K562 (cell line): ENCODE data around the gene ZNF521. TPM values are rescaled to one million over a fixed set of nuclear protein-coding genes. Genes with fewer than 3 reads are reported as not detected.

Source experiments
- ATAC-seq: fragments of 200-7000 bp; cut with Tn5 transposase; 3 replicates; pipeline ENCODE4 v1.9.1; 2020; ENCODE audit warnings: moderate library complexity
- Bru-seq: library from RNA; stranded (reverse); fragments of 400-500 nt; gene quantifications from one replicate; lab custom pipeline; 2021; lab: Mats Ljungman, UMichigan
- BruChase-seq, 2 experiments: library from RNA; stranded (reverse); fragments of 400-500 nt; gene quantifications; one replicate each; lab custom pipeline; 2021; lab: Mats Ljungman, UMichigan
- BruUV-seq: library from RNA; stranded (reverse); fragments of 400-500 nt; replicated peaks from 2 replicates; lab custom pipeline; 2021; lab: Mats Ljungman, UMichigan
- CTCF ChIA-PET: fragments of 300-600 bp; formaldehyde crosslinking; extraction: SDS; loops from one replicate; lab custom pipeline; 2021; ENCODE audit warnings: low intra/inter-chr PET ratio; lab: Yijun Ruan, JAX
- POLR2A ChIA-PET: fragments of 300-600, 350-650 bp; sonication (Branson Sonifier 250); formaldehyde crosslinking; extraction: SDS; loops from one replicate; lab custom pipeline; 2021; ENCODE audit warnings: antibody characterized with exemption, inconsistent platforms; lab: Yijun Ruan, JAX
- DNase-seq, 4 experiments: peaks; one replicate each; pipeline versions ENCODE4 v3.0.0 to v3.0.0-alpha.2; 2011 to 2018; ENCODE audit warnings: low spot score in 3 of 4, mixed read lengths in 3 of 4; ENCODE audit errors: extremely low read depth in 1 of 4
- FAIRE-seq: peaks from 2 replicates; lab custom pipeline; 2011; peaks lifted over from hg19 to GRCh38; lab: Jason Lieb, UNC
- H2AFZ ChIP-seq: 2 replicates; pipeline ENCODE4 v1.6.0; 2011; ENCODE audit warnings: low read depth, low read length, control low read depth, inconsistent platforms
- H3K27ac ChIP-seq: fragments of 200-600 bp; 3 replicates; pipeline ENCODE4 v1.8.0; 2011; ENCODE audit warnings: low read depth, mild to moderate bottlenecking, control low read depth, inconsistent platforms, low read length, moderate library complexity, mixed read lengths; ENCODE audit errors: extremely low read depth
- H3K27me3 ChIP-seq, 2 experiments: fragments of 300-600 bp in 1 of 2; 2 replicates in 1 of 2; 3 replicates in 1 of 2; pipeline versions ENCODE4 v1.6.0 to v1.8.0; 2011; ENCODE audit warnings: inconsistent platforms in 2 of 2, low read length in 2 of 2, mild to moderate bottlenecking in 1 of 2, mixed read lengths in 1 of 2, moderate library complexity in 1 of 2; ENCODE audit not compliant: control insufficient read depth in 2 of 2, insufficient read depth in 2 of 2
- H3K36me3 ChIP-seq: fragments of 300-600 bp; 3 replicates; pipeline ENCODE4 v1.8.0; 2011; ENCODE audit warnings: mild to moderate bottlenecking, low read length, inconsistent platforms; ENCODE audit not compliant: control insufficient read depth, insufficient read depth
- H3K4me1 ChIP-seq, 2 experiments: fragments of 200-600 bp in 1 of 2; replicated peaks in 1 of 2; 2 replicates in 1 of 2; 3 replicates in 1 of 2; pipeline versions ENCODE4 v1.5.1 to v1.8.0; 2011; ENCODE audit warnings: inconsistent platforms in 2 of 2, low read length in 2 of 2, mild to moderate bottlenecking in 1 of 2, mixed read lengths in 1 of 2, moderate library complexity in 1 of 2; ENCODE audit not compliant: control insufficient read depth in 2 of 2, insufficient read depth in 2 of 2
- H3K4me2 ChIP-seq: 2 replicates; pipeline ENCODE4 v1.6.1; 2011; ENCODE audit warnings: low read length, control low read depth, inconsistent platforms, mixed read lengths; ENCODE audit not compliant: insufficient read depth
- H3K4me3 ChIP-seq: fragments of 200-600 bp; sonication (generic), shearing (Covaris generic); 2 replicates; pipeline ENCODE4 v1.5.1; 2016; ENCODE audit warnings: control low read depth, inconsistent platforms
- H3K79me2 ChIP-seq: fragments of 200-600 bp; 3 replicates; pipeline ENCODE4 v1.8.0; 2011; ENCODE audit warnings: low read length, inconsistent platforms; ENCODE audit not compliant: control insufficient read depth, insufficient read depth
- H3K9ac ChIP-seq, 2 experiments: 2 replicates each; pipeline versions ENCODE4 v1.6.0 to v1.6.1; 2011; ENCODE audit warnings: low read depth in 2 of 2, low read length in 2 of 2, control low read depth in 1 of 2, inconsistent platforms in 1 of 2, mild to moderate bottlenecking in 1 of 2, mixed read lengths in 1 of 2; ENCODE audit not compliant: insufficient read depth in 1 of 2
- H3K9me1 ChIP-seq: one replicate; pipeline ENCODE4 v1.6.0; 2011; ENCODE audit warnings: inconsistent platforms, mild to moderate bottlenecking, low read length, moderate library complexity; ENCODE audit not compliant: control insufficient read depth, insufficient read depth
- H3K9me3 ChIP-seq: replicated peaks from 2 replicates; pipeline ENCODE4 v1.5.1; 2011; ENCODE audit warnings: low read depth, low read length, inconsistent platforms; ENCODE audit not compliant: control insufficient read depth, insufficient read depth
- H4K20me1 ChIP-seq: replicated peaks from 2 replicates; pipeline ENCODE4 v1.6.1; 2011; ENCODE audit warnings: low read length, inconsistent platforms, mixed read lengths; ENCODE audit not compliant: control insufficient read depth, insufficient read depth
- ELF2 ChIP-seq: fragments of 250-450 bp; sonication (Bioruptor Pico); IDR thresholded peaks from 2 replicates; pipeline ENCODE4 v1.5.0; 2021; ENCODE audit warnings: mild to moderate bottlenecking
- LEF1 ChIP-seq: fragments of 450-650 bp; IDR thresholded peaks from 2 replicates; pipeline ENCODE4 v1.6.1; 2016; ENCODE audit warnings: mild to moderate bottlenecking
- PHF20 ChIP-seq: fragments of 450-650 bp; IDR thresholded peaks from 2 replicates; pipeline ENCODE4 v1.6.1; 2018; ENCODE audit not compliant: partially characterized antibody
- POLR2G ChIP-seq: fragments of 200-400 bp; formaldehyde crosslinking; IDR thresholded peaks from 2 replicates; pipeline ENCODE4 v1.6.1; 2017; ENCODE audit warnings: low read depth, mild to moderate bottlenecking, antibody characterized with exemption, low read length, moderate library complexity
- RAD51 ChIP-seq: fragments of 450-650 bp; IDR thresholded peaks from 2 replicates; pipeline ENCODE4 v1.7.1; 2016; ENCODE audit warnings: low read depth, mild to moderate bottlenecking, borderline replicate concordance
- SOX6 ChIP-seq: fragments of 450-650 bp; IDR thresholded peaks from 2 replicates; pipeline ENCODE4 v1.6.1; 2014; ENCODE audit warnings: mild to moderate bottlenecking
- TCF7L2 ChIP-seq: fragments of 150-350 bp; IDR thresholded peaks from 2 replicates; pipeline ENCODE4 v1.6.1; 2016; ENCODE audit warnings: low read depth, mild to moderate bottlenecking, low read length, moderate library complexity
- ZNF184 ChIP-seq: sonication (generic); formaldehyde crosslinking; IDR thresholded peaks from 2 replicates; pipeline ENCODE4 v1.5.0; 2020; ENCODE audit warnings: missing genetic modification reagents
- ZNF23 ChIP-seq: fragments of 250-450 bp; sonication (Bioruptor Pico); IDR thresholded peaks from 2 replicates; pipeline ENCODE4 v1.4.0; 2020; ENCODE audit warnings: mild to moderate bottlenecking
- ZNF354B ChIP-seq: fragments of 250-450 bp; sonication (Bioruptor Pico); IDR thresholded peaks from 2 replicates; pipeline ENCODE4 v1.4.0; 2020
- WGBS: fragments of 100-300 bp; shearing (Covaris generic); methylation state at CpG from one replicate; pipeline ENCODE4 v1.1.6; 2016; ENCODE audit warnings: low coverage, mixed read lengths; ENCODE audit not compliant: insufficient coverage; ENCODE audit errors: missing lambda C conversion rate; 5-methylcytosine and 5-hydroxymethylcytosine counted together
- in situ Hi-C: fragments of 300-500 bp; cut with MboI; formaldehyde crosslinking; loops from 4 replicates; pipeline ENCODE4 v1.15.0; 2018; ENCODE audit warnings: inconsistent platforms, mixed read lengths
- intact Hi-C: fragments of 100-400 bp; cut with micrococcal nuclease; formaldehyde crosslinking; loops from 2 replicates; pipeline ENCODE4 v1.14.2; 2022
- long read RNA-seq, 3 experiments: library from polyadenylated mRNA in 2 of 3; library from RNA in 1 of 3; unstranded in 2 of 3; stranded (forward) in 1 of 3; transcript quantifications; one replicate each; pipeline ENCODE4 v2.0.0, GENCODE V29; 2019 to 2022
- polyA minus RNA-seq, 3 experiments: library from RNA; depleted of rRNA, polyadenylated mRNA; stranded (reverse); fragments of >200 nt; gene quantifications; 2 replicates each; pipeline ENCODE4 v1.2.3, GENCODE V29; 2011
- polyA plus RNA-seq, 8 experiments: library from polyadenylated mRNA; depleted of rRNA in 4 of 8; stranded (reverse) in 5 of 8; unstranded in 3 of 8; fragments of >200 nt; fragmentation: Nextera tagmentation in 2 of 8; fragmentation: Illumina TruSeq in 1 of 8; extraction: Ambion mirVana in 2 of 8; extraction: Trizol in 1 of 8; gene quantifications; 2 replicates each; pipeline versions ENCODE4 v1.2.1 to v1.2.3, GENCODE V29; 2011 to 2014; ENCODE audit warnings: inconsistent platforms in 1 of 8, missing spikeins in 1 of 8
- total RNA-seq, 7 experiments: library from RNA; depleted of rRNA in 6 of 7; stranded (reverse); fragments of >200 nt in 6 of 7; fragmentation: Illumina TruSeq in 2 of 7; extraction: Trizol in 2 of 7; gene quantifications; 2 replicates each; pipeline versions ENCODE4 v1.2.1 to v1.2.3, GENCODE V29; 2011 to 2021; ENCODE audit warnings: low replicate concordance in 1 of 7
- TF ChIP-seq, protein P1 (sequence below), 2 experiments: fragments of 200-800 bp in 1 of 2; sonication (Bioruptor generic) in 1 of 2; sonication (generic) in 1 of 2; formaldehyde crosslinking in 1 of 2; IDR thresholded peaks in 1 of 2; conservative IDR thresholded peaks in 1 of 2; 2 replicates each; pipeline versions ENCODE4 v1.5.0 to v1.6.1; 2016 to 2020; ENCODE audit warnings: missing compliant biosample characterization in 1 of 2, missing genetic modification characterization in 1 of 2, missing genetic modification reagents in 1 of 2
- TF ChIP-seq, protein P2 (sequence below), 2 experiments: fragments of 250-450 bp in 1 of 2; fragments of 450-650 bp in 1 of 2; sonication (Bioruptor Pico) in 1 of 2; IDR thresholded peaks; 2 replicates each; pipeline versions ENCODE4 v1.6.1 to v1.8.0; 2016 to 2021; ENCODE audit warnings: mild to moderate bottlenecking in 2 of 2, moderate library complexity in 2 of 2, missing compliant biosample characterization in 1 of 2, missing genetic modification characterization in 1 of 2

ZNF521 gene
- 6.1 and 9.0 TPM in 2 replicates for total RNA-seq (2011; cell fraction: chromatin; rRNA removed; ENCODE audit: low replicate concordance)
- total RNA-seq (2011; cell fraction: nucleolus; rRNA removed), result 4.2 and 5.3 TPM in 2 replicates
- 2.4 and 6.3 TPM in 2 replicates for total RNA-seq (2011; cell fraction: nucleoplasm; rRNA removed)
- total RNA-seq (2014; rRNA removed) (1.5 and 3.3 TPM in 2 replicates), total RNA-seq (2014; rRNA removed; fragmentation: Illumina TruSeq; extraction: Trizol) (2.4 and 2.8 TPM in 2 replicates), total RNA-seq (2015; rRNA removed; fragmentation: Illumina TruSeq; extraction: Trizol) (4.7 and 5.1 TPM in 2 replicates), total RNA-seq (2021) (2.3 and 2.8 TPM in 2 replicates), polyA plus RNA-seq (2011; rRNA removed) (3.5 and 5.8 TPM in 2 replicates), polyA plus RNA-seq (2014; fragmentation: Illumina TruSeq; extraction: Trizol) (1.2 and 1.4 TPM in 2 replicates), polyA plus RNA-seq (2014; fragmentation: Nextera tagmentation; extraction: Ambion mirVana) (1 to 10 TPM; 1.2 to 1.6 TPM), polyA plus RNA-seq (2014; rRNA removed) (0.81 and 1.6 TPM in 2 replicates), polyA minus RNA-seq (2011; rRNA and poly(A)+ RNA removed) (23.3 and 28.0 TPM in 2 replicates), Bru-seq, nascent RNA (percentile 43 among the genes with signal in this experiment), BruChase-seq, experiment 1, labeled RNA remaining after a 2-hour chase (percentile 38 among the genes with signal in this experiment), BruChase-seq, experiment 2, labeled RNA remaining after a 6-hour chase (percentile 35 among the genes with signal in this experiment)
- polyA plus RNA-seq (2011; cell fraction: cytosol; rRNA removed), result 1.9 and 3.1 TPM in 2 replicates
- polyA plus RNA-seq (2011; cell fraction: nucleus; rRNA removed), result 6.2 and 7.8 TPM in 2 replicates
- 1.4 and 2.4 TPM in 2 replicates for polyA plus RNA-seq (2012)
- 2.2 and 7.5 TPM in 2 replicates for polyA minus RNA-seq (2011; cell fraction: cytosol; rRNA and poly(A)+ RNA removed)
- polyA minus RNA-seq (2011; cell fraction: nucleus; rRNA and poly(A)+ RNA removed), result 41.9 and 51.6 TPM in 2 replicates
- long read RNA-seq, experiment 1, partial matches to known transcripts, result 2 of 2 reads
- long read RNA-seq, experiment 1, other reads (novel, unspliced or antisense), result 0 of 2 reads
- long read RNA-seq, experiment 2, partial matches to known transcripts, result 0 of 1 reads
- long read RNA-seq, experiment 2, other reads (novel, unspliced or antisense), result 1 of 1 reads
- long read RNA-seq, experiment 3, result 0 reads

DNA sequence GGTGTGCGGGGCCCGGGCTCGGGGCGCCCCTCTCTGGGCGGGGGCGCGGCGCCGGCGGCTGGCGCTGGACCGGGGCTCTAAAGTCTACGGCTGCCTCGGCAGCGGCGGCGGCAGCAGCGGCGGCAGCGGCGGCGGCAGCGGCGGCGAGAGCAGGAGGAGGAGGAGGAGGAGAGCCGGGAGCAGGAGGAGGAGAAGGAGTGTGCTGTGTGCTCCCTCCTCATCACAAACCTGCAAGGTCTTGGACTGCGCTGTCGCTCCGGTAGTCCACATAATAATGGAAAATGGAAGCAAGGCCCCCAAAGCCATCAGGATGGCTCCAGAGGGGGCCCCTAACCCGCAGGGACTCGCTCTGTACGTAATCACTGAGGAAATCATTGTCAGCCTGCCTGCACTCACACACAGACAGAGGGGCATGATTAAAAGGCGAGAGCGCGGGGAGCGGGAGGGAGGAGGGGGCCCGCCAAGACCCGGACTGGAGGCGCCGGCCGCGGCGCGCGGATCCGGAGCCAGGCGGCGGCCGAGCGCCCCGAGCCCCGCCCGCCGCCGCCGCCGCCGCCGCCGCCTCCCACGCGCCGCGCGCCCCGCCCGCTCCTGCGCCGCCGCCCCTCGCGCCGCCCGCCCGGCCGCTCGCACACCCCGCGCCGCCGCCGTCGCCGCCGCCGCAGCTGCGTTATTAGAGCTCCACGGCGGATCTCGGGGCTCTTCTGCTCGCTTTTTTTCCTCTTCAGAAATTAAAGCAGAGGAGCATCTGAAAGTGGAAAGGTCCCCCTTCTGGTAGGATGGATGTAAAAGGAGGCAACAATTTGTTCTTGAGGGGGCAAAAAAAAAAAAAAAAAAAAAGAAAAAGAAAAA, at the start of gene ZNF521:
TSS of gene ZNF521 (minus strand) at position 390 of the 852 bp plus-strand sequence. CDS start 1,220 bp downstream, outside the sequence.
- POLR2A ChIA-PET, result interaction anchor here (0.5 to 0.8 kb wide), 2 partner anchors 21 to 250 kb away, joined by 3 to 4 read pairs; no protein-coding TSS in a partner anchor
- Histone ChIP-seq H3K4me1 (peaks cover 0 to 23% of the 10 kb centered on the region in 2 experiments; a peak in 1 of 5 replicates), H4K20me1 (no peaks in the 10 kb centered on the region), H3K9me1 (no peaks in the 10 kb centered on the region), H3K79me2 (no peaks in the 10 kb centered on the region), H3K27me3 (peaks cover 0 to 4% of the 10 kb centered on the region in 2 experiments; a peak in 1 of 5 replicates), H3K36me3 (no peaks in the 10 kb centered on the region), H3K9me3 (no peaks in the 10 kb centered on the region), H3K27ac (peak within 1 kb of the TSS; percentile 19; the same call in 1 of the 3 replicates), H2AFZ (peak within 1 kb of the TSS; percentile 83), H3K4me2 (peak within 1 kb of the TSS; percentile 91), H3K9ac (peak within 1 kb of the TSS; percentile 13 to 57), H3K4me3 (peak within 1 kb of the TSS; percentile 50)
- FAIRE-seq (peak; percentile 54), ATAC-seq (peak; percentile 99), DNase-seq (peak; percentile 90 to 92 (median 92))
- 4% methylated on average over 70 of the region's 91 CpGs for WGBS
- CTCF ChIA-PET, result no interaction called here
- in situ Hi-C loops (no loop called here), intact Hi-C loops (loop anchor here (5.0 kb wide), 1 partner anchor 115 kb away; no protein-coding TSS in a partner anchor)
- BruUV-seq, result no TSS peak
- TF ChIP-seq, protein P1, sequence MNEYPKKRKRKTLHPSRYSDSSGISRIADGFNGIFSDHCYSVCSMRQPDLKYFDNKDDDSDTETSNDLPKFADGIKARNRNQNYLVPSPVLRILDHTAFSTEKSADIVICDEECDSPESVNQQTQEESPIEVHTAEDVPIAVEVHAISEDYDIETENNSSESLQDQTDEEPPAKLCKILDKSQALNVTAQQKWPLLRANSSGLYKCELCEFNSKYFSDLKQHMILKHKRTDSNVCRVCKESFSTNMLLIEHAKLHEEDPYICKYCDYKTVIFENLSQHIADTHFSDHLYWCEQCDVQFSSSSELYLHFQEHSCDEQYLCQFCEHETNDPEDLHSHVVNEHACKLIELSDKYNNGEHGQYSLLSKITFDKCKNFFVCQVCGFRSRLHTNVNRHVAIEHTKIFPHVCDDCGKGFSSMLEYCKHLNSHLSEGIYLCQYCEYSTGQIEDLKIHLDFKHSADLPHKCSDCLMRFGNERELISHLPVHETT (CRISPR knock-in tag; conservative IDR thresholded peaks at IDR 0.05 in 1 of 2, IDR thresholded peaks at IDR 0.05 in 1 of 2), result peak in 1 of 2 experiments; percentile 55; a peak in 1 of 4 replicates
- TF ChIP-seq LEF1 (no peak), ZNF354B (CRISPR knock-in tag) (no peak), RAD51 (no peak), TCF7L2 (no peak), ELF2 (CRISPR knock-in tag) (no peak), ZNF184 (CRISPR knock-in tag) (no peak), PHF20 (no peak), ZNF23 (no peak), POLR2G (0 out of 2 replicates have a peak, but pooled peaks have one; percentile 30), SOX6 (0 out of 2 replicates have a peak, but pooled peaks have one; percentile 23)
- TF ChIP-seq, protein P2, sequence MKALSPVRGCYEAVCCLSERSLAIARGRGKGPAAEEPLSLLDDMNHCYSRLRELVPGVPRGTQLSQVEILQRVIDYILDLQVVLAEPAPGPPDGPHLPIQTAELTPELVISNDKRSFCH (CRISPR knock-in tag; IDR thresholded peaks at IDR 0.05), result no peak
- TF ChIP-seq, protein P2 (tag; IDR thresholded peaks at IDR 0.05), result peak; percentile 46; the same call in 1 of the 2 replicates
